Naive thymus-derived CD4-positive, alpha-beta T cell (primary cell): Measurements from ENCODE around the gene MMD. TPM values are rescaled to one million over a fixed set of nuclear protein-coding genes. Genes with fewer than 3 reads are reported as not detected.

ENCODE experiments used
- ATAC-seq: fragments of 150-1000 bp; cut with Tn5 transposase; 2 replicates; pipeline ENCODE4 v1.10.0; 2021; ENCODE audit warnings: mild to moderate bottlenecking, moderate library complexity
- CTCF ChIA-PET: fragments of 350-600 bp; sonication (Branson Sonifier 250); formaldehyde crosslinking; loops from one replicate; lab custom pipeline; 2021; ENCODE audit warnings: antibody characterized with exemption; lab: Charles Lee
- POLR2A ChIA-PET: fragments of 350-600 bp; sonication (Branson Sonifier 250); formaldehyde crosslinking; loops from one replicate; lab custom pipeline; 2021; ENCODE audit warnings: antibody characterized with exemption, inconsistent platforms; lab: Charles Lee
- DNase-seq, 9 donors: peaks; one replicate each; pipeline versions ENCODE4 v3.0.0 to v3.0.0-alpha.2; 2020 to 2022; ENCODE audit warnings: mixed read lengths in 1 of 9
- H3K27ac ChIP-seq: one replicate; pipeline ENCODE4 v1.7.0; 2013; ENCODE audit warnings: mild to moderate bottlenecking, low read depth, low read length, moderate library complexity
- H3K27me3 ChIP-seq, 2 donors: one replicate each; pipeline ENCODE4 v1.7.0; 2013; ENCODE audit warnings: low read length in 2 of 2, mild to moderate bottlenecking in 2 of 2, moderate library complexity in 2 of 2; ENCODE audit not compliant: control insufficient read depth in 2 of 2, insufficient read depth in 2 of 2
- H3K36me3 ChIP-seq, 3 experiments: 1 replicate in 2 of 3; 2 replicates in 1 of 3; pipeline ENCODE4 v1.7.0; 2013; ENCODE audit warnings: low read length in 3 of 3, mild to moderate bottlenecking in 3 of 3, moderate library complexity in 1 of 3; ENCODE audit not compliant: insufficient read depth in 3 of 3, control insufficient read depth in 2 of 3
- H3K4me1 ChIP-seq, 2 donors: one replicate each; pipeline ENCODE4 v1.7.0; 2013; ENCODE audit warnings: low read length in 2 of 2, mild to moderate bottlenecking in 2 of 2, moderate library complexity in 1 of 2; ENCODE audit not compliant: control insufficient read depth in 2 of 2, insufficient read depth in 2 of 2
- H3K4me3 ChIP-seq: 2 replicates; pipeline ENCODE4 v1.7.0; 2013; ENCODE audit warnings: mild to moderate bottlenecking, low read length
- H3K9me3 ChIP-seq, 3 experiments: 1 replicate in 2 of 3; 2 replicates in 1 of 3; pipeline ENCODE4 v1.7.0; 2013; ENCODE audit warnings: low read length in 3 of 3; ENCODE audit not compliant: control insufficient read depth in 2 of 3
- H3K27ac Mint-ChIP-seq, 9 donors: one replicate each; pipeline ENCODE4 v1.8.0; 2020 to 2022; ENCODE audit warnings: mixed read lengths in 9 of 9, mild to moderate bottlenecking in 8 of 9, moderate library complexity in 5 of 9, inconsistent platforms in 2 of 9
- H3K27me3 Mint-ChIP-seq, 5 donors: one replicate each; pipeline ENCODE4 v1.8.0; 2021 to 2022; ENCODE audit warnings: mixed read lengths in 5 of 5, mild to moderate bottlenecking in 1 of 5
- H3K36me3 Mint-ChIP-seq, 5 donors: one replicate each; pipeline ENCODE4 v1.8.0; 2020 to 2022; ENCODE audit warnings: mixed read lengths in 5 of 5, mild to moderate bottlenecking in 3 of 5, inconsistent platforms in 1 of 5
- H3K4me1 Mint-ChIP-seq, 7 donors: one replicate each; pipeline ENCODE4 v1.8.0; 2020 to 2022; ENCODE audit warnings: mixed read lengths in 7 of 7, mild to moderate bottlenecking in 3 of 7, inconsistent platforms in 1 of 7
- H3K4me3 Mint-ChIP-seq, 10 donors: one replicate each; pipeline ENCODE4 v1.8.0; 2020 to 2022; ENCODE audit warnings: mild to moderate bottlenecking in 10 of 10, mixed read lengths in 10 of 10, moderate library complexity in 6 of 10, inconsistent platforms in 2 of 10
- H3K9me3 Mint-ChIP-seq, 11 donors: one replicate each; pipeline ENCODE4 v1.8.0; 2020 to 2022; ENCODE audit warnings: mixed read lengths in 11 of 11, mild to moderate bottlenecking in 4 of 11, inconsistent platforms in 1 of 11, moderate library complexity in 1 of 11
- intact Hi-C, 2 donors: fragments of 100-400 bp; cut with micrococcal nuclease; formaldehyde crosslinking; loops; one replicate each; pipeline ENCODE4 v1.15.1; 2023
- polyA plus RNA-seq, 2 donors: library from polyadenylated mRNA; unstranded; fragments of 300-500 nt; fragmentation: Illumina TruSeq; gene quantifications; one replicate each; pipeline ENCODE4 v1.2.3, GENCODE V29; 2021
- total RNA-seq, 6 experiments: library from RNA in 5 of 6; stranded (reverse) in 5 of 6; gene quantifications; 1 replicate in 5 of 6; 2 replicates in 1 of 6; pipeline ENCODE4 v1.2.3 and lab custom pipeline; 2021 to 2026

MMD gene
- total and polyA plus RNA-seq, 7 experiments from 2014 or later = 5.2 to 35.3 (median 11.2) TPM

DNA sequence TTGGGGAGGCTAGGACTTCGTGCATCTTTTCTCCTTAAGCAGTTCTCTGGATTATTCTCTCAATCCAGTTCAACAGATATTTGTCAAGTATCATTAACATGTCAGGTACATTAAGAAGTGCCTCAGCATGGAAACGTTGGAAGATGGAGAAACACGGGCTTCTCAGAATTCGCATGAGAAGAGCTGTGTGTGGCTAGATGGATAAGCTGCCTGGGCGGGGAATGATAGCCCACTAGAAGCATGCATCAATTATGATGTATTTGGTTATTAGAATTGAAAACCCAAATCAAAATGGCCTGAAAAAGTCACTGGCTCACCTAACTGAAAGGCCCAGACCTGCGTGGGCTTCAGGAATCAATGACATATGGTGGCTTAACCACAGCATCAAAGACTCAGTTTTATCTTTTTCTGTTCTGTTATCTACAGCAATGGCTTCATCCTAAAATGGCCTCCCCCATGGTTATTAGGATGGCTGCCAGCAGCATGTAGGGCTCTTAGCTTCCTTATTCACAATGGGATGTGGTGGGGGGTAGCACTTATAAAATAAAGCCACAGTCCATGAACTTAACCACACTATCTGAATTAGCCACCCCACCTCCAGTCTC lies 43.9 kb downstream of the MMD start:
- CTCF ChIA-PET = no interaction called here
- Mint-ChIP-seq H3K27me3 (peaks cover 0 to 23% (median 10%) of the 10 kb centered on the region in 5 donors), H3K27ac (no peak overlapping the region), H3K9me3 (peaks cover 0 to 9% (median 4%) of the 10 kb centered on the region in 11 donors), H3K4me1 (no peaks in the 10 kb centered on the region), H3K4me3 (no peak overlapping the region), H3K36me3 (peaks cover 0 to 5% (median 0%) of the 10 kb centered on the region in 5 donors)
- no peaks in the 10 kb centered on the region for H3K36me3 ChIP-seq
- intact Hi-C loops = no loop called here
- H3K27ac ChIP-seq = no peak overlapping the region
- ATAC-seq (no peak), DNase-seq (no peak)
- no peaks in the 10 kb centered on the region for H3K4me1 ChIP-seq
- POLR2A ChIA-PET = no interaction called here
- H3K4me3 ChIP-seq = no peak overlapping the region
- H3K9me3 ChIP-seq = no peaks in the 10 kb centered on the region
- no peaks in the 10 kb centered on the region for H3K27me3 ChIP-seq

GRCh38 chr17:55368706-55369105 lies 52.9 kb downstream of the MMD start:
- Histone ChIP-seq H3K9me3 (no peaks in the 10 kb centered on the region), H3K27me3 (no peaks in the 10 kb centered on the region), H3K36me3 (no peaks in the 10 kb centered on the region), H3K27ac (no peak overlapping the region), H3K4me1 (no peaks in the 10 kb centered on the region), H3K4me3 (no peak overlapping the region)
- no peak for ATAC-seq
- POLR2A ChIA-PET = no interaction called here
- peaks cover under 1 to 22% (median 8%) of the 10 kb centered on the region in 11 donors for H3K9me3 Mint-ChIP-seq
- H3K4me1 Mint-ChIP-seq = peaks cover 0 to 5% (median 0%) of the 10 kb centered on the region in 7 donors
- intact Hi-C loops = no loop called here
- CTCF ChIA-PET = no interaction called here
- no peak overlapping the region for H3K27ac Mint-ChIP-seq
- peaks cover 0 to 17% (median 3%) of the 10 kb centered on the region in 5 donors for H3K27me3 Mint-ChIP-seq
- no peak for DNase-seq
- H3K36me3 Mint-ChIP-seq = peaks cover 0 to 7% (median 4%) of the 10 kb centered on the region in 5 donors
- peak overlapping the region in 1 of 10 donors; percentile 28 for H3K4me3 Mint-ChIP-seq

GRCh38 chr17:55366020-55366481 lies 55.6 kb downstream of the MMD start:
- intact Hi-C loops = no loop called here
- ATAC-seq = no peak
- DNase-seq = no peak
- Histone ChIP-seq H3K9me3 (peaks cover 0 to 6% (median 0%) of the 10 kb centered on the region in 3 experiments), H3K27ac (no peak overlapping the region), H3K4me3 (no peak overlapping the region), H3K4me1 (no peaks in the 10 kb centered on the region), H3K27me3 (no peaks in the 10 kb centered on the region), H3K36me3 (no peaks in the 10 kb centered on the region)
- peaks cover 0 to 4% (median 2%) of the 10 kb centered on the region in 5 donors for H3K36me3 Mint-ChIP-seq
- ChIA-PET POLR2A (no interaction called here), CTCF (no interaction called here)
- no peak overlapping the region for H3K27ac Mint-ChIP-seq
- H3K4me1 Mint-ChIP-seq = peaks cover 0 to 5% (median 0%) of the 10 kb centered on the region in 7 donors
- H3K9me3 Mint-ChIP-seq = peaks cover under 1 to 14% (median 6%) of the 10 kb centered on the region in 11 donors
- no peak overlapping the region for H3K4me3 Mint-ChIP-seq
- H3K27me3 Mint-ChIP-seq = peaks cover 9 to 27% (median 10%) of the 10 kb centered on the region in 5 donors

DNA sequence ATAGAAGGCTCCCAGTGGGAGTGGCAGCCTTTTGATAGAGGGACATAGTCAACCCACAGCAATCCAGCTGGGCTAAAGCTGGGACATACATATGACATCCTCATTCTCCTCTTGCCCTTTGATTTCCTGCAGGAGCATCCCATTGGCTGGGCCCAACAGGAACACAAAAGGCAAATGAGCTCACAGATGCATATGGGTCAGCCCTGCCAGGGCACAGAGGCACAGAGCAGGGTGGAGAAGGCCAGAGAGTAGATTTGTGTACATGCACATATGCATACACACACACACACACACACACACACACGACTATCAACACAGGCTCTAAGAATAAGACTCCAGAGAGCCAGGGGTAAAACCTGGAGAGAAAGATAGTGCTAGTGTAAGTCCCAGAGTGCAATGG lies 58.6 kb downstream of the MMD start:
- no peaks in the 10 kb centered on the region for H3K36me3 ChIP-seq
- no peaks in the 10 kb centered on the region for H3K4me1 ChIP-seq
- ChIA-PET CTCF (interaction anchor here (1.1 kb wide), 1 partner anchor 9 kb away, joined by 3 read pairs; no protein-coding TSS in a partner anchor), POLR2A (no interaction called here)
- Mint-ChIP-seq H3K36me3 (peaks cover 0 to 7% (median 6%) of the 10 kb centered on the region in 5 donors), H3K4me3 (no peak overlapping the region), H3K27ac (no peak overlapping the region), H3K27me3 (peaks cover 14 to 31% (median 16%) of the 10 kb centered on the region in 5 donors), H3K4me1 (no peaks in the 10 kb centered on the region), H3K9me3 (peaks cover 7 to 20% (median 14%) of the 10 kb centered on the region in 11 donors)
- ATAC-seq = no peak
- H3K9me3 ChIP-seq = peaks cover 0 to 9% (median 0%) of the 10 kb centered on the region in 3 experiments
- no peaks in the 10 kb centered on the region for H3K27me3 ChIP-seq
- intact Hi-C loops = no loop called here
- H3K4me3 ChIP-seq = no peak overlapping the region
- DNase-seq = no peak
- no peak overlapping the region for H3K27ac ChIP-seq

DNA sequence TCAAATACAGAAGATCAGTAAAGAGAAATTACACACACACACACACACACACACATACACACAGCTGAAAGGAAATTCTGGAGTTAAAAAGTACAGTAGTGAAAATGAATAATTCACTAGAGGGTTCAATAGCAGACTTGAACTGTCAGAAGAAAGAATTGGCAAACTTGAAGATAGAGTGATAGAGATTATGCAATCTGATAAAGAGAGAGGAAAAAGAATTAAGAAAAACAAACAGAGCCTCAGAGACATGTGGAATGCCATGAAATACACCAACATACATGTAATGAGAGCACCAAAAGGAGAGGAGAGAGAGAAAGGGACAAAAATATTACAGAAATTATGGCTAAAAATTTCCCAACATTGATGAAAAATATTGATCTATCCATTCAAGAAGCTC lies 60.7 kb downstream of the MMD start:
- Mint-ChIP-seq H3K36me3 (peaks cover 0 to 7% (median 6%) of the 10 kb centered on the region in 5 donors), H3K9me3 (peaks cover 7 to 20% (median 14%) of the 10 kb centered on the region in 11 donors), H3K4me3 (no peak overlapping the region), H3K27me3 (peaks cover 19 to 29% (median 21%) of the 10 kb centered on the region in 5 donors), H3K27ac (no peak overlapping the region), H3K4me1 (peaks cover 0 to 5% (median 2%) of the 10 kb centered on the region in 7 donors)
- intact Hi-C loops = no loop called here
- DNase-seq (no peak), ATAC-seq (no peak)
- H3K27ac ChIP-seq = no peak overlapping the region
- no peaks in the 10 kb centered on the region for H3K27me3 ChIP-seq
- ChIA-PET CTCF (interaction anchor here (0.8 to 1.8 kb wide), 2 partner anchors 9 to 13 kb away, joined by 3 to 6 read pairs; no protein-coding TSS in a partner anchor), POLR2A (no interaction called here)
- no peak overlapping the region for H3K4me3 ChIP-seq
- H3K36me3 ChIP-seq = no peaks in the 10 kb centered on the region
- H3K4me1 ChIP-seq = no peaks in the 10 kb centered on the region
- H3K9me3 ChIP-seq = peaks cover 0 to 9% (median 0%) of the 10 kb centered on the region in 3 experiments

GRCh38 chr17:55356434-55357328 lies 65.0 kb downstream of the MMD start:
- Histone ChIP-seq H3K4me3 (no peak overlapping the region), H3K36me3 (no peaks in the 10 kb centered on the region), H3K4me1 (no peaks in the 10 kb centered on the region), H3K9me3 (peaks cover 0 to 9% (median 0%) of the 10 kb centered on the region in 3 experiments), H3K27me3 (no peaks in the 10 kb centered on the region), H3K27ac (no peak overlapping the region)
- ChIA-PET POLR2A (no interaction called here), CTCF (interaction anchor here (1.0 to 3.1 kb wide), 5 partner anchors 9 to 363 kb away, joined by 3 to 9 read pairs (median 5); no protein-coding TSS in a partner anchor)
- DNase-seq (peak in 8 of 9 donors; percentile 18 to 62 (median 48)), ATAC-seq (peak; percentile 87)
- Mint-ChIP-seq H3K27ac (no peak overlapping the region), H3K36me3 (peaks cover 0 to 7% (median 6%) of the 10 kb centered on the region in 5 donors), H3K9me3 (peaks cover 6 to 15% (median 12%) of the 10 kb centered on the region in 11 donors), H3K27me3 (peaks cover 14 to 41% (median 15%) of the 10 kb centered on the region in 5 donors), H3K4me3 (no peak overlapping the region), H3K4me1 (peaks cover 0 to 11% (median 2%) of the 10 kb centered on the region in 7 donors)
- intact Hi-C loops = loop anchor here (1.0 to 2.0 kb wide), 3 partner anchors 64 to 363 kb away; partner anchors contain the start of gene MMD (in 1 of the 2)
